HFFc6 (cell line): ENCODE data around the gene ITGA11. TPM values are rescaled to one million over a fixed set of nuclear protein-coding genes. Genes with fewer than 3 reads are reported as not detected.

Experiments used
- DNase-seq: peaks from one replicate; pipeline ENCODE4 v3.0.0-alpha.2; 2018
- H3K27ac Mint-ChIP-seq: 2 replicates; pipeline ENCODE4 v1.8.0; 2020; ENCODE audit warnings: mild to moderate bottlenecking, mixed read lengths
- H3K27me3 Mint-ChIP-seq: 2 replicates; pipeline ENCODE4 v1.8.0; 2021; ENCODE audit warnings: mild to moderate bottlenecking, moderate library complexity, mixed read lengths; ENCODE audit not compliant: insufficient read depth
- H3K36me3 Mint-ChIP-seq: 2 replicates; pipeline ENCODE4 v1.8.0; 2021; ENCODE audit warnings: low read depth, mixed read lengths
- H3K4me1 Mint-ChIP-seq: 2 replicates; pipeline ENCODE4 v1.8.0; 2020; ENCODE audit warnings: low read depth, mixed read lengths
- H3K4me3 Mint-ChIP-seq: 2 replicates; pipeline ENCODE4 v1.8.0; 2020; ENCODE audit warnings: mild to moderate bottlenecking, moderate library complexity, mixed read lengths
- H3K9me3 Mint-ChIP-seq: 2 replicates; pipeline ENCODE4 v1.8.0; 2020; ENCODE audit warnings: mild to moderate bottlenecking, mixed read lengths
- CTCF ChIP-seq: fragments of 200-600 bp; sonication (generic); IDR thresholded peaks from 2 replicates; pipeline ENCODE4 v1.5.0; 2021; ENCODE audit warnings: antibody characterized with exemption, mild to moderate bottlenecking
- total RNA-seq, 6 experiments: library from RNA; stranded (reverse); fragmentation: NEBNext Ultra II Directional; extraction: Animal tissue kit (Norgen Biotek cat#: 25700); gene quantifications; 2 replicates in 1 of 6; 3 replicates in 5 of 6; pipeline ENCODE4 v1.2.3, GENCODE V29; 2021

The ITGA11 gene
- total RNA-seq, 6 experiments from 2014 or later: 1.2 to 2.1 (median 1.4) TPM

- Mint-ChIP-seq H3K27ac (no peak overlapping the region), H3K9me3 (no peaks in the 10 kb centered on the region), H3K27me3 (peaks cover 9% of the 10 kb centered on the region), H3K36me3 (no peaks in the 10 kb centered on the region), H3K4me1 (peaks cover 27% of the 10 kb centered on the region), H3K4me3 (no peak overlapping the region)
- DNase-seq: no peak
- no peak for TF ChIP-seq CTCF
Measured at GRCh38 chr15:68268405-68268804, 163.6 kb downstream of the ITGA11 start.

- no peak for DNase-seq
- H3K36me3 Mint-ChIP-seq: no peaks in the 10 kb centered on the region
- no peaks in the 10 kb centered on the region for H3K9me3 Mint-ChIP-seq
- H3K27ac Mint-ChIP-seq: no peak overlapping the region
- H3K27me3 Mint-ChIP-seq: peaks cover 10% of the 10 kb centered on the region
- no peak overlapping the region for H3K4me3 Mint-ChIP-seq
- TF ChIP-seq CTCF: no peak
- peaks cover under 1% of the 10 kb centered on the region; the same call in 1 of the 2 replicates for H3K4me1 Mint-ChIP-seq
Measured at GRCh38 chr15:68265674-68266073, 166.3 kb downstream of the ITGA11 start.

GRCh38 chr15:68265081-68265480 is 166.9 kb downstream of the ITGA11 start:
- TF ChIP-seq CTCF: no peak
- Mint-ChIP-seq H3K27me3 (peaks cover 10% of the 10 kb centered on the region), H3K4me3 (no peak overlapping the region), H3K36me3 (no peaks in the 10 kb centered on the region), H3K27ac (no peak overlapping the region), H3K4me1 (no peaks in the 10 kb centered on the region), H3K9me3 (no peaks in the 10 kb centered on the region)
- DNase-seq: no peak

- Mint-ChIP-seq H3K4me1 (no peaks in the 10 kb centered on the region), H3K27me3 (peaks cover 10% of the 10 kb centered on the region), H3K27ac (no peak overlapping the region), H3K9me3 (no peaks in the 10 kb centered on the region), H3K36me3 (no peaks in the 10 kb centered on the region), H3K4me3 (no peak overlapping the region)
- TF ChIP-seq CTCF: no peak
- no peak for DNase-seq
Measured at GRCh38 chr15:68264282-68264681, 167.7 kb downstream of the ITGA11 start.

GRCh38 chr15:68262514-68263356 is 169.2 kb downstream of the ITGA11 start:
- Mint-ChIP-seq H3K4me1 (peaks cover 7% of the 10 kb centered on the region), H3K4me3 (no peak overlapping the region)

More at GRCh38 chr15:68262514-68263356, 169.2 kb downstream of the ITGA11 start:
- Mint-ChIP-seq H3K9me3 (no peaks in the 10 kb centered on the region), H3K36me3 (no peaks in the 10 kb centered on the region), H3K27me3 (peaks cover 7% of the 10 kb centered on the region), H3K27ac (no peak overlapping the region)
- DNase-seq: no peak
- no peak for TF ChIP-seq CTCF
